ENCODE results near the gene CHRND.

CHRND gene

DNA sequence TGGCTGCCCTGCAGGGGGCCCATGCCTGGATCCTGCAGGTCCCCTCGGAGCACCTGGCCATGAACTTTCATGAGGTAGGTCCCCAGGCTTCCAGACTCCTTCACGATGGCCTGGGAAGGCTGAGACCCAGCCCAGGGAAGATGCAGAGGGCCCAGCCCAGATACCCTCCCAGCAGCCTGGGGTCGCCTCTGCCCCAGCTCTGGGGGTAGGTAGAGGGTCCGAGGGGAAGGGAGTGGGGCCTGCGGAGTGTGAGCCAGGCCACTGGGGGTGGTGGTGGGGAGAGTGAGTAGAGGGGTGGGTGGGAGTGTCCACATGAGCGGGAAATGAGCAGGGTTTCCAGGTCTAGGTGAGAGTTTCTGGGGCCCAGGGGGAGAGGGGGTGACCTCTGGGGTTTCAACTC is 1.2 kb upstream of the CHRND start:
- no peak for DNase-seq (ENCODE audit: extremely low spot score)
- TF ChIP-seq, protein P1, sequence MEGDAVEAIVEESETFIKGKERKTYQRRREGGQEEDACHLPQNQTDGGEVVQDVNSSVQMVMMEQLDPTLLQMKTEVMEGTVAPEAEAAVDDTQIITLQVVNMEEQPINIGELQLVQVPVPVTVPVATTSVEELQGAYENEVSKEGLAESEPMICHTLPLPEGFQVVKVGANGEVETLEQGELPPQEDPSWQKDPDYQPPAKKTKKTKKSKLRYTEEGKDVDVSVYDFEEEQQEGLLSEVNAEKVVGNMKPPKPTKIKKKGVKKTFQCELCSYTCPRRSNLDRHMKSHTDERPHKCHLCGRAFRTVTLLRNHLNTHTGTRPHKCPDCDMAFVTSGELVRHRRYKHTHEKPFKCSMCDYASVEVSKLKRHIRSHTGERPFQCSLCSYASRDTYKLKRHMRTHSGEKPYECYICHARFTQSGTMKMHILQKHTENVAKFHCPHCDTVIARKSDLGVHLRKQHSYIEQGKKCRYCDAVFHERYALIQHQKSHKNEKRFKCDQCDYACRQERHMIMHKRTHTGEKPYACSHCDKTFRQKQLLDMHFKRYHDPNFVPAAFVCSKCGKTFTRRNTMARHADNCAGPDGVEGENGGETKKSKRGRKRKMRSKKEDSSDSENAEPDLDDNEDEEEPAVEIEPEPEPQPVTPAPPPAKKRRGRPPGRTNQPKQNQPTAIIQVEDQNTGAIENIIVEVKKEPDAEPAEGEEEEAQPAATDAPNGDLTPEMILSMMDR (IDR thresholded peaks at IDR 0.05; ENCODE audit: control extremely low read depth, extremely low read depth, low read depth, missing control alignments): no peak
- POLR2A ChIA-PET: no interaction called here
- CTCF ChIA-PET: no interaction called here

- no peak for DNase-seq (ENCODE audit: extremely low spot score)
- ChIA-PET CTCF (interaction anchor here (1.4 kb wide), 1 partner anchor 8 kb away, joined by 3 read pairs; no protein-coding TSS in a partner anchor), POLR2A (no interaction called here)
- TF ChIP-seq, protein P1 (IDR thresholded peaks at IDR 0.05; ENCODE audit: control extremely low read depth, extremely low read depth, low read depth, missing control alignments): no peak
These were observed 761 bp upstream of the CHRND start for GRCh38 chr2:232525199-232525598.

- ChIA-PET CTCF (interaction anchor here (1.4 kb wide), 1 partner anchor 9 kb away, joined by 3 read pairs; no protein-coding TSS in a partner anchor), POLR2A (no interaction called here)
- DNase-seq (ENCODE audit: extremely low spot score): no peak
- TF ChIP-seq, protein P1 (IDR thresholded peaks at IDR 0.05; ENCODE audit: control extremely low read depth, extremely low read depth, low read depth, missing control alignments): no peak
These were observed 497 bp downstream of the CHRND start for GRCh38 chr2:232526372-232526941.

GRCh38 chr2:232527905-232528470 is 2.0 kb downstream of the CHRND start:
- POLR2A ChIA-PET: no interaction called here
- TF ChIP-seq, protein P1 (IDR thresholded peaks at IDR 0.05; ENCODE audit: control extremely low read depth, extremely low read depth, low read depth, missing control alignments): no peak
- CTCF ChIA-PET: interaction anchor here (1.0 kb wide), 1 partner anchor 201 kb away, joined by 3 read pairs; no protein-coding TSS in a partner anchor
- no peak for DNase-seq (ENCODE audit: extremely low spot score)

- TF ChIP-seq, protein P1 (IDR thresholded peaks at IDR 0.05; ENCODE audit: control extremely low read depth, extremely low read depth, low read depth, missing control alignments): no peak
- DNase-seq (ENCODE audit: extremely low spot score): no peak
- ChIA-PET POLR2A (no interaction called here), CTCF (interaction anchor here (1.0 kb wide), 1 partner anchor 202 kb away, joined by 3 read pairs; no protein-coding TSS in a partner anchor)
These were observed 2.9 kb downstream of the CHRND start for GRCh38 chr2:232528746-232529460.

DNA sequence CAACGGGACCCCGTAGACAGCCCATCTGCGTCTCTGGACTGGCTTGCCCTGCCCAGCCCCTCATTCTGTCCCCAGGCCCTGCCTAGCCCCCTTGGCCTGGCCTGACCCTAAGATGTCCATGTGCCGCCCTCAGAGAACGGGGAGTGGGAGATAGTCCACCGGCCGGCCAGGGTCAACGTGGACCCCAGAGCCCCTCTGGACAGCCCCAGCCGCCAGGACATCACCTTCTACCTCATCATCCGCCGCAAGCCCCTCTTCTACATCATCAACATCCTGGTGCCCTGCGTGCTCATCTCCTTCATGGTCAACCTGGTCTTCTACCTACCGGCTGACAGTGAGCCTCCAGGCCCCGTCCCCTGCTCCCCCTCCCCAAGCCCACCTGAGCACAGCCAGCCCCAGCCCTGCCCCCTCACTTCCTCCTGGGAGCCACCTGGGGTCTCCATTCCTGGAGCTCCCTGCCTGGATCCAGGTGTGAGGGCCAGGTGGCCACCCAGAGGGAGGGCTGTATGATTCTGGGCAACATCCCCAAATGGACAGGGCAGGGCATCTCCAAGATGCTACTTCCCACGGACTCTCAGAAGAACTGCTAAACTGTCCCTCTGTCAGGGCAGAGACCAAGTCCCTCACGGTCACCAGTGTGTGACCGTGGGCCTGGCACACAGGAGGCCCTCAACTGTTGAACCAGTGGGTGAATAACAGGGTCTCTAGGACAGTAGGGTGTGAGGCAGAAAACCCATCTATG is 4.0 kb downstream of the CHRND start:
- TF ChIP-seq, protein P1 (IDR thresholded peaks at IDR 0.05; ENCODE audit: control extremely low read depth, extremely low read depth, low read depth, missing control alignments): no peak
- ChIA-PET POLR2A (no interaction called here), CTCF (interaction anchor here (1.3 kb wide), 1 partner anchor 9 kb away, joined by 5 read pairs; no protein-coding TSS in a partner anchor)
- no peak for DNase-seq (ENCODE audit: extremely low spot score)

Data from GM10248 (cell line).